ENCODE results near the gene ITPK1.

GRCh38 chr14:92916201-92916600, 199.5 kb downstream of the ITPK1 start:
- TF ChIP-seq CTCF (IDR thresholded peaks at IDR 0.05; ENCODE audit: low read depth, low read length) (no peak), EZH2phosphoT487 (IDR thresholded peaks at IDR 0.05; ENCODE audit: low read depth) (no peak)
